Measurements from ENCODE around the gene CPED1. TPM values are rescaled to one million over a fixed set of nuclear protein-coding genes. Genes with fewer than 3 reads are reported as not detected.

The CPED1 gene
- polyA plus RNA-seq, 1 donor from 2014 or later, result not detected

DNA sequence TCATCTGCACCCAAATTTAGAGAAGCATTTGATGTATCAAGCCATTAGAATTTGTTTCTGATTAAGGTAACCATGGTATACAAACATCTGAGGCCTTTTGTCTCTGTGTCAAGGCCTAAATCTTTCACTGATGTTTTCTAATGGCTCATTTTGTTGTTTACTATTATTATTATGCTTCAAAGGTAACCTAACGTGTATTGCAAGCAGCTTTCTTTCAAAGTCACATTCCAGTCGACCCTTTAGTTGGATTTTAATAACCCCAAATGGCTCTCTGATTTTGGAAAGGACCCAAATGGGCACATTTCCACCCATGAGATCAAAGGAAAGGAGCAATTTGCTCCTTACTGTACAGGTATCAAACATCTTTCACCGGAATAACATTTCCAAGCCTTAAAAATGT lies 293.6 kb downstream of the CPED1 start:
- H4K20me1 ChIP-seq (ENCODE audit: insufficient read depth), result no peaks in the 10 kb centered on the region
- H3K27me3 ChIP-seq (ENCODE audit: insufficient read depth, low read depth, low read length), result no peaks in the 10 kb centered on the region
- H3K9me2 ChIP-seq (ENCODE audit: insufficient read depth, low read length), result no peaks in the 10 kb centered on the region
- TF ChIP-seq EZH2 (IDR thresholded peaks at IDR 0.05; ENCODE audit: borderline replicate concordance, insufficient read depth, low read length, poor library complexity, severe bottlenecking) (no peak), MXI1 (conservative IDR thresholded peaks at IDR 0.05; ENCODE audit: poor library complexity, severe bottlenecking) (no peak), EP300 (conservative IDR thresholded peaks at IDR 0.05; ENCODE audit: poor library complexity, severe bottlenecking) (no peak)
- TF ChIP-seq, protein P1, sequence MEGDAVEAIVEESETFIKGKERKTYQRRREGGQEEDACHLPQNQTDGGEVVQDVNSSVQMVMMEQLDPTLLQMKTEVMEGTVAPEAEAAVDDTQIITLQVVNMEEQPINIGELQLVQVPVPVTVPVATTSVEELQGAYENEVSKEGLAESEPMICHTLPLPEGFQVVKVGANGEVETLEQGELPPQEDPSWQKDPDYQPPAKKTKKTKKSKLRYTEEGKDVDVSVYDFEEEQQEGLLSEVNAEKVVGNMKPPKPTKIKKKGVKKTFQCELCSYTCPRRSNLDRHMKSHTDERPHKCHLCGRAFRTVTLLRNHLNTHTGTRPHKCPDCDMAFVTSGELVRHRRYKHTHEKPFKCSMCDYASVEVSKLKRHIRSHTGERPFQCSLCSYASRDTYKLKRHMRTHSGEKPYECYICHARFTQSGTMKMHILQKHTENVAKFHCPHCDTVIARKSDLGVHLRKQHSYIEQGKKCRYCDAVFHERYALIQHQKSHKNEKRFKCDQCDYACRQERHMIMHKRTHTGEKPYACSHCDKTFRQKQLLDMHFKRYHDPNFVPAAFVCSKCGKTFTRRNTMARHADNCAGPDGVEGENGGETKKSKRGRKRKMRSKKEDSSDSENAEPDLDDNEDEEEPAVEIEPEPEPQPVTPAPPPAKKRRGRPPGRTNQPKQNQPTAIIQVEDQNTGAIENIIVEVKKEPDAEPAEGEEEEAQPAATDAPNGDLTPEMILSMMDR (IDR thresholded peaks at IDR 0.05; ENCODE audit: poor library complexity, severe bottlenecking), result no peak
- H2AFZ ChIP-seq (ENCODE audit: low read depth, low read length), result no peak overlapping the region
- H3K36me3 ChIP-seq (ENCODE audit: insufficient read depth, low read length), result no peaks in the 10 kb centered on the region
- no peak overlapping the region for H3K4me2 ChIP-seq (ENCODE audit: low read length)
- H3K79me2 ChIP-seq (replicated peaks; ENCODE audit: insufficient read depth, low read length), result no peaks in the 10 kb centered on the region
- H3K27ac ChIP-seq (ENCODE audit: low read length), result no peak overlapping the region
- no peaks in the 10 kb centered on the region for H3K9me3 ChIP-seq (ENCODE audit: low read length)
- no peak overlapping the region for H3K4me3 ChIP-seq (ENCODE audit: low read length)
- H3K9ac ChIP-seq (ENCODE audit: low read length), result no peak overlapping the region
- H3F3A ChIP-seq (ENCODE audit: insufficient read depth, low read length, poor library complexity, severe bottlenecking), result no peaks in the 10 kb centered on the region

DNA sequence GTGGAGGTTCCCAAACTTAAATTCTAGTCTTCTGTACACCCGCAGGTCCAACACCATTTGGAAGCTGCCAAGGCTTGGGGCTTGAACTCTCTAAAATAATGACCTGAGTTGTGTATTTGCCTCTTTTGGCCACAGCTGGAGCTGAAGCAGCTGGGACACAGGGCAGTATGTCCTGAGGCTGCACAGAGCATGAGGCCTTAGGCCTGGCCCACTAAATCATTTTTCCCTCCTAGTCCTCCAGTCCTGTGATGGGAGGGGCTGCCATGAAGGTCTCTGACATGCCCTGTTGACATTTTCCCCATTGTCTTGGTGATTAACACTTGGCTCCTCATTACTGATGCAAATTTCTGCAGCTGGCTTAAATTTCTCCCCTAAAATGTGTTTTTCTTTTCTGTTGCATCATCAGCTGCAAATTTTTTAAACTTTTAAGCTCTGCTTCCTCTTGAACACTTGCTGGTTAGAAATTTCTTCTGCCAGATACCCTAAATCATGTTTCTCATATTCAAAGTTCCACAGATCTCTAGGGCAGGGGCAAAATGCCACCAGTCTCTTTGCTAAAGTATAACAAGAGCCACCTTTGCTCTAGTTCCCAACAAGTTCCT lies 296.7 kb downstream of the CPED1 start:
- H3K4me2 ChIP-seq (ENCODE audit: low read length), result no peak overlapping the region
- no peaks in the 10 kb centered on the region for H3K27me3 ChIP-seq (ENCODE audit: insufficient read depth, low read depth, low read length)
- H3F3A ChIP-seq (ENCODE audit: insufficient read depth, low read length, poor library complexity, severe bottlenecking), result no peaks in the 10 kb centered on the region
- no peak overlapping the region for H3K4me3 ChIP-seq (ENCODE audit: low read length)
- no peak overlapping the region for H3K27ac ChIP-seq (ENCODE audit: low read length)
- no peak overlapping the region for H3K9ac ChIP-seq (ENCODE audit: low read length)
- no peaks in the 10 kb centered on the region for H3K36me3 ChIP-seq (ENCODE audit: insufficient read depth, low read length)
- no peaks in the 10 kb centered on the region for H3K9me3 ChIP-seq (ENCODE audit: low read length)
- H3K79me2 ChIP-seq (replicated peaks; ENCODE audit: insufficient read depth, low read length), result no peaks in the 10 kb centered on the region
- H3K9me2 ChIP-seq (ENCODE audit: insufficient read depth, low read length), result no peaks in the 10 kb centered on the region
- no peak overlapping the region for H2AFZ ChIP-seq (ENCODE audit: low read depth, low read length)
- H4K20me1 ChIP-seq (ENCODE audit: insufficient read depth), result no peaks in the 10 kb centered on the region
- no peak for TF ChIP-seq EP300 (conservative IDR thresholded peaks at IDR 0.05; ENCODE audit: poor library complexity, severe bottlenecking)
- TF ChIP-seq, protein P1 (IDR thresholded peaks at IDR 0.05; ENCODE audit: poor library complexity, severe bottlenecking), result no peak
- TF ChIP-seq, protein P2, sequence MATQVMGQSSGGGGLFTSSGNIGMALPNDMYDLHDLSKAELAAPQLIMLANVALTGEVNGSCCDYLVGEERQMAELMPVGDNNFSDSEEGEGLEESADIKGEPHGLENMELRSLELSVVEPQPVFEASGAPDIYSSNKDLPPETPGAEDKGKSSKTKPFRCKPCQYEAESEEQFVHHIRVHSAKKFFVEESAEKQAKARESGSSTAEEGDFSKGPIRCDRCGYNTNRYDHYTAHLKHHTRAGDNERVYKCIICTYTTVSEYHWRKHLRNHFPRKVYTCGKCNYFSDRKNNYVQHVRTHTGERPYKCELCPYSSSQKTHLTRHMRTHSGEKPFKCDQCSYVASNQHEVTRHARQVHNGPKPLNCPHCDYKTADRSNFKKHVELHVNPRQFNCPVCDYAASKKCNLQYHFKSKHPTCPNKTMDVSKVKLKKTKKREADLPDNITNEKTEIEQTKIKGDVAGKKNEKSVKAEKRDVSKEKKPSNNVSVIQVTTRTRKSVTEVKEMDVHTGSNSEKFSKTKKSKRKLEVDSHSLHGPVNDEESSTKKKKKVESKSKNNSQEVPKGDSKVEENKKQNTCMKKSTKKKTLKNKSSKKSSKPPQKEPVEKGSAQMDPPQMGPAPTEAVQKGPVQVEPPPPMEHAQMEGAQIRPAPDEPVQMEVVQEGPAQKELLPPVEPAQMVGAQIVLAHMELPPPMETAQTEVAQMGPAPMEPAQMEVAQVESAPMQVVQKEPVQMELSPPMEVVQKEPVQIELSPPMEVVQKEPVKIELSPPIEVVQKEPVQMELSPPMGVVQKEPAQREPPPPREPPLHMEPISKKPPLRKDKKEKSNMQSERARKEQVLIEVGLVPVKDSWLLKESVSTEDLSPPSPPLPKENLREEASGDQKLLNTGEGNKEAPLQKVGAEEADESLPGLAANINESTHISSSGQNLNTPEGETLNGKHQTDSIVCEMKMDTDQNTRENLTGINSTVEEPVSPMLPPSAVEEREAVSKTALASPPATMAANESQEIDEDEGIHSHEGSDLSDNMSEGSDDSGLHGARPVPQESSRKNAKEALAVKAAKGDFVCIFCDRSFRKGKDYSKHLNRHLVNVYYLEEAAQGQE (IDR thresholded peaks at IDR 0.05; ENCODE audit: borderline replicate concordance), result no peak
- no peak for TF ChIP-seq POLR2AphosphoS5 (IDR thresholded peaks at IDR 0.05)
- no peak for TF ChIP-seq MXI1 (conservative IDR thresholded peaks at IDR 0.05; ENCODE audit: poor library complexity, severe bottlenecking)
- TF ChIP-seq EZH2 (IDR thresholded peaks at IDR 0.05; ENCODE audit: borderline replicate concordance, insufficient read depth, low read length, poor library complexity, severe bottlenecking), result no peak
- TF ChIP-seq RAD21 (conservative IDR thresholded peaks at IDR 0.05), result no peak
- TF ChIP-seq SMC3 (conservative IDR thresholded peaks at IDR 0.05; ENCODE audit: poor library complexity), result no peak
- TF ChIP-seq TAF1 (IDR thresholded peaks at IDR 0.05; ENCODE audit: low read depth), result no peak
